Measurements from ENCODE around the gene RGS11. TPM values are rescaled to one million over a fixed set of nuclear protein-coding genes. Genes with fewer than 3 reads are reported as not detected.

RGS11 gene
- total RNA-seq, result 10 to 100 TPM in 1 of 8 experiments, 1 to 10 TPM in 4, under 1 TPM in 3; 0.22 to 12.5 (median 1.7) TPM

- Histone ChIP-seq H3K4me1 (replicated peaks in 1 of 2) (peaks cover 6 to 7% of the 10 kb centered on the region in 2 donors), H3K27ac (no peak within 1 kb of the TSS), H3K4me3 (peak within 1 kb of the TSS; percentile 26 to 40 (median 34))
- in situ Hi-C loops (cut with MboI; ENCODE audit: low pct_unique_long_range_greater_than_20kb in 2 of 9, low sequenced_read_pairs in 9 of 9, unreplicated experiment in 9 of 9), result no loop called here
- ATAC-seq (replicated peaks in 6 of 8), result peak; percentile 11 to 66 (median 18)
- no CpG with 5 or more reads among the region's 56 CpGs for whole genome bisulfite sequencing, 10 experiments
Observed at GRCh38 chr16:275786-276232, at the start of gene RGS11. TSS of gene RGS11 (minus strand) at chr16:275944. CDS start at chr16:275911, 33 bp downstream.

GRCh38 chr16:324451-325334, 48.9 kb upstream of the RGS11 start:
- H3K4me3 ChIP-seq, result no peak overlapping the region
- H3K4me1 ChIP-seq (replicated peaks in 1 of 2), result peaks cover 0 to 15% of the 10 kb centered on the region in 2 donors
- WGBS, 10 experiments, result 68 to 100% (median 92%) methylated on average over 1 to 10 of the region's 55 CpGs; no CpG with 5 or more reads in 4 of the 10 experiments
- in situ Hi-C loops (cut with MboI; ENCODE audit: low pct_unique_long_range_greater_than_20kb in 2 of 9, low sequenced_read_pairs in 9 of 9, unreplicated experiment in 9 of 9), result no loop called here
- peak in 2 of 8 experiments; percentile 11 to 16 for ATAC-seq (replicated peaks in 6 of 8)
- H3K27ac ChIP-seq, result no peak overlapping the region

- 85 to 100% (median 95%) methylated on average over 4 to 6 of the region's 17 CpGs; no CpG with 5 or more reads in 7 of the 10 experiments for WGBS, 10 experiments
- in situ Hi-C loops (cut with MboI; ENCODE audit: low pct_unique_long_range_greater_than_20kb in 2 of 9, low sequenced_read_pairs in 9 of 9, unreplicated experiment in 9 of 9), result no loop called here
- no peak overlapping the region for H3K27ac ChIP-seq
- H3K4me1 ChIP-seq (replicated peaks in 1 of 2), result peaks cover 0 to 15% of the 10 kb centered on the region in 2 donors
- no peak overlapping the region for H3K4me3 ChIP-seq
- ATAC-seq (replicated peaks in 6 of 8), result no peak
Observed at GRCh38 chr16:324201-324450, 48.4 kb upstream of the RGS11 start.

GRCh38 chr16:322476-323143, 46.9 kb upstream of the RGS11 start:
- ATAC-seq (replicated peaks in 6 of 8), result no peak
- H3K4me1 ChIP-seq (replicated peaks in 1 of 2), result peaks cover 0 to 9% of the 10 kb centered on the region in 2 donors
- no peak overlapping the region for H3K27ac ChIP-seq
- H3K4me3 ChIP-seq, result no peak overlapping the region
- WGBS, 10 experiments, result 80 to 100% (median 96%) methylated on average over 1 to 7 of the region's 13 CpGs; no CpG with 5 or more reads in 5 of the 10 experiments
- in situ Hi-C loops (cut with MboI; ENCODE audit: low pct_unique_long_range_greater_than_20kb in 2 of 9, low sequenced_read_pairs in 9 of 9, unreplicated experiment in 9 of 9), result no loop called here

GRCh38 chr16:321532-321931, 45.8 kb upstream of the RGS11 start:
- 0 to 100% (median 85%) methylated on average over 1 to 8 of the region's 9 CpGs; no CpG with 5 or more reads in 3 of the 10 experiments for WGBS, 10 experiments
- no peak for ATAC-seq (replicated peaks in 6 of 8)
- in situ Hi-C loops (cut with MboI; ENCODE audit: low pct_unique_long_range_greater_than_20kb in 2 of 9, low sequenced_read_pairs in 9 of 9, unreplicated experiment in 9 of 9), result no loop called here
- H3K4me3 ChIP-seq, result no peak overlapping the region
- H3K27ac ChIP-seq, result no peak overlapping the region
- no peaks in the 10 kb centered on the region for H3K4me1 ChIP-seq (replicated peaks in 1 of 2)

- in situ Hi-C loops (cut with MboI; ENCODE audit: low pct_unique_long_range_greater_than_20kb in 2 of 9, low sequenced_read_pairs in 9 of 9, unreplicated experiment in 9 of 9), result no loop called here
- 43 to 100% (median 96%) methylated on average over 1 to 5 of the region's 5 CpGs for WGBS, 10 experiments
- no peak for ATAC-seq (replicated peaks in 6 of 8)
- Histone ChIP-seq H3K4me3 (no peak overlapping the region), H3K4me1 (replicated peaks in 1 of 2) (peaks cover under 1 to 3% of the 10 kb centered on the region in 2 donors), H3K27ac (no peak overlapping the region)
Observed at GRCh38 chr16:320206-320605, 44.5 kb upstream of the RGS11 start.

- Histone ChIP-seq H3K4me3 (no peak overlapping the region), H3K4me1 (replicated peaks in 1 of 2) (peaks cover 5 to 8% of the 10 kb centered on the region in 2 donors), H3K27ac (no peak overlapping the region)
- 86 to 98% (median 93%) methylated on average over 3 to 7 of the region's 22 CpGs; no CpG with 5 or more reads in 4 of the 10 experiments for WGBS, 10 experiments
- in situ Hi-C loops (cut with MboI; ENCODE audit: low pct_unique_long_range_greater_than_20kb in 2 of 9, low sequenced_read_pairs in 9 of 9, unreplicated experiment in 9 of 9), result no loop called here
- peak in 1 of 8 experiments; percentile 17 for ATAC-seq (replicated peaks in 6 of 8)
Observed at GRCh38 chr16:318628-319027, 42.9 kb upstream of the RGS11 start.

GRCh38 chr16:317583-317982, 41.8 kb upstream of the RGS11 start:
- in situ Hi-C loops (cut with MboI; ENCODE audit: low pct_unique_long_range_greater_than_20kb in 2 of 9, low sequenced_read_pairs in 9 of 9, unreplicated experiment in 9 of 9), result no loop called here
- H3K4me1 ChIP-seq (replicated peaks in 1 of 2), result peaks cover 5 to 8% of the 10 kb centered on the region in 2 donors
- ATAC-seq (replicated peaks in 6 of 8), result no peak
- 67 to 100% (median 100%) methylated on average over 1 to 4 of the region's 5 CpGs; no CpG with 5 or more reads in 3 of the 10 experiments for WGBS, 10 experiments
- H3K27ac ChIP-seq, result no peak overlapping the region
- no peak overlapping the region for H3K4me3 ChIP-seq

- Histone ChIP-seq H3K4me1 (replicated peaks in 1 of 2) (peaks cover 5 to 8% of the 10 kb centered on the region in 2 donors), H3K27ac (no peak overlapping the region), H3K4me3 (no peak overlapping the region)
- in situ Hi-C loops (cut with MboI; ENCODE audit: low pct_unique_long_range_greater_than_20kb in 2 of 9, low sequenced_read_pairs in 9 of 9, unreplicated experiment in 9 of 9), result no loop called here
- 90 to 100% (median 98%) methylated on average over 2 to 9 of the region's 19 CpGs; no CpG with 5 or more reads in 5 of the 10 experiments for WGBS, 10 experiments
- peak in 1 of 8 experiments; percentile 16 for ATAC-seq (replicated peaks in 6 of 8)
Observed at GRCh38 chr16:316741-317464, 41.2 kb upstream of the RGS11 start.

GRCh38 chr16:314795-315299, 39.1 kb upstream of the RGS11 start:
- in situ Hi-C loops (cut with MboI; ENCODE audit: low pct_unique_long_range_greater_than_20kb in 2 of 9, low sequenced_read_pairs in 9 of 9, unreplicated experiment in 9 of 9), result no loop called here
- peaks cover 5 to 8% of the 10 kb centered on the region in 2 donors for H3K4me1 ChIP-seq (replicated peaks in 1 of 2)
- H3K4me3 ChIP-seq, result no peak overlapping the region
- H3K27ac ChIP-seq, result peak overlapping the region in 1 of 2 donors; percentile 9
- ATAC-seq (replicated peaks in 6 of 8), result peak in 5 of 8 experiments; percentile 45 to 65 (median 59)
- WGBS, 10 experiments, result 12 to 74% (median 69%) methylated on average over 2 to 10 of the region's 14 CpGs; no CpG with 5 or more reads in 3 of the 10 experiments

- H3K4me1 ChIP-seq (replicated peaks in 1 of 2), result peaks cover 5 to 8% of the 10 kb centered on the region in 2 donors
- in situ Hi-C loops (cut with MboI; ENCODE audit: low pct_unique_long_range_greater_than_20kb in 2 of 9, low sequenced_read_pairs in 9 of 9, unreplicated experiment in 9 of 9), result no loop called here
- peak overlapping the region in 1 of 2 donors; percentile 9 for H3K27ac ChIP-seq
- WGBS, 10 experiments, result 87 to 96% (median 90%) methylated on average over 2 to 10 of the region's 16 CpGs; no CpG with 5 or more reads in 5 of the 10 experiments
- no peak overlapping the region for H3K4me3 ChIP-seq
- ATAC-seq (replicated peaks in 6 of 8), result peak in 3 of 8 experiments; percentile 8 to 37 (median 21)
Observed at GRCh38 chr16:314351-314750, 38.6 kb upstream of the RGS11 start.

- WGBS, 10 experiments, result 93 to 100% (median 100%) methylated on average over 1 to 6 of the region's 15 CpGs; no CpG with 5 or more reads in 7 of the 10 experiments
- Histone ChIP-seq H3K27ac (no peak overlapping the region), H3K4me3 (no peak overlapping the region), H3K4me1 (replicated peaks in 1 of 2) (peaks cover 5 to 8% of the 10 kb centered on the region in 2 donors)
- no peak for ATAC-seq (replicated peaks in 6 of 8)
- in situ Hi-C loops (cut with MboI; ENCODE audit: low pct_unique_long_range_greater_than_20kb in 2 of 9, low sequenced_read_pairs in 9 of 9, unreplicated experiment in 9 of 9), result no loop called here
Observed at GRCh38 chr16:311725-312124, 36.0 kb upstream of the RGS11 start.
